ENCODE results near the gene CAPZB.

The CAPZB gene

GRCh38 chr1:19327301-19327700 is 158.0 kb downstream of the CAPZB start:
- Histone ChIP-seq H3K4me1 (no peaks in the 10 kb centered on the region), H3K27me3 (ENCODE audit: low read depth) (no peaks in the 10 kb centered on the region), H3K36me3 (replicated peaks) (peaks cover 3% of the 10 kb centered on the region; the same call in 1 of the 2 replicates), H3K4me3 (no peak overlapping the region), H3K9me3 (no peaks in the 10 kb centered on the region)
- in situ Hi-C loops (cut with MboI; ENCODE audit: low sequenced_read_pairs) = no loop called here
- DNase-seq (ENCODE audit: low spot score in 2 of 2) = no peak

GRCh38 chr1:19326748-19327065 is 158.6 kb downstream of the CAPZB start:
- Histone ChIP-seq H3K4me3 (no peak overlapping the region), H3K4me1 (no peaks in the 10 kb centered on the region), H3K9me3 (no peaks in the 10 kb centered on the region), H3K27me3 (ENCODE audit: low read depth) (no peaks in the 10 kb centered on the region), H3K36me3 (replicated peaks) (peaks cover 3% of the 10 kb centered on the region; the same call in 1 of the 2 replicates)
- DNase-seq (ENCODE audit: low spot score in 2 of 2) = no peak
- in situ Hi-C loops (cut with MboI; ENCODE audit: low sequenced_read_pairs) = no loop called here

DNA sequence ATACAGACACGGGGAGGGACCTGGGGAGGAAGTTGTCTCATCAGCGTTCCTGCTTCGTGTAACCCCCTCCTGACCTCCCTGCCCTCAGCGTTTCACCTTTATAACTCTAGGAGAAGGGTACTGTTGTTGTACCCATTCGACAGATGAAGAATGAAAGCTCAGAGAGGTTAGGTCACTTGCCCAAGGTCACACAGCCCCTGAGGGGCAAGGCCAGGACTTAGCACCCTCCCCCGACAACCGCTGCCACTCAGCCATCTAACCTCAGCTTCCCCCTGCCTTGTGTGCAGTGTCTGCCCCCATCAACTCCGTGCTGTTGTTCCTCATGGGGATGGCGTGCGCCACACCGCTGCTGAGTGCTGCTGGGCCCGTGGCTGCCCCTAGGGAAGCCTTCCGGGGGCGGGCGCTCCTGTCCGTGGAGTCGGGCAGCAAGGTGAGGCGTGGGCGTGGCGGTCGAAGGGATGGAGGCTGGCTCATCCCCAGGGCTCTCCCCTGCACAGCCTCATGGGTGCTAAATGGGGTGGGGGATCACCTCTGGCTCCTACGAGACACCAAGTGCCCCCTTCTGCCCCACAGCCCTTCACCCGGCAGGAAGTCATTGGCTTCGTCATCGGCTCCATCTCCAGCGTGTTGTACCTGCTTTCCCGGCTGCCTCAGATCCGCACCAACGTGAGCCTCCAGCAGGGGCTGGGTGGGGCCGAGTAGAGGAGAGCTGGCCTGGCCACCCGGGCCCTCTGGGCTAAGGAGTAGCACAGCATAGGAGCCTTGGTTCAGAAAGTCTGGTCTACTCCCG is 159.2 kb downstream of the CAPZB start:
- in situ Hi-C loops (cut with MboI; ENCODE audit: low sequenced_read_pairs) = no loop called here
- DNase-seq (ENCODE audit: low spot score in 2 of 2) = no peak
- H3K27me3 ChIP-seq (ENCODE audit: low read depth) = no peaks in the 10 kb centered on the region

DNA sequence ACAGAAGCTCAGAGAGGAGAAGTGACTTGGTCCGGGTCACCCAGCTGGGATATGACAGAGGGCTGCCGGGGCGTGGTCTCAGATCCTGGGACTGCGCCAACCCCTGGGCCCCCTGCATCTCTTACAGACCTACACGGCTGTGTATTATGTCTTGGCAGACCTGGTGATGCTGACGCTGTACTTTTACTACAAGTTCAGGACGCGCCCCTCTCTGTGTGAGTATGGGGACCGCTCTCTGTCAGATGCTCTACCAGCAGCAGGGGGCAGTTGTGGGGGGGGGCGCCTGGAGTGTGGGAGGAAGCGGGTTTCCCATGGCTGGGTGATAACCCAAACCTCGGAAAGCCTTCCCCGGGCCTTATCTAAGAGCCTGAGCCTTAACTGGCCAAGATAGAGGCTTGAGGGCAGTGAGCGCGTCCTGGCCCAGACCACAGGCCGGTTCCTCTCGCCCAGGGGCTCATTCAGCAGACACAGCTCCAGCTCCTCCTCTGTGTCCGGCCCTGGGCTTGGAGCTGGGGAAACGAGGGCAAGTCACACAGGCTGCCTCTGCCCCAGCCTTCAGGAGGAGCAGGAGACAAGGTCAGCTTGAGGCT is 159.9 kb downstream of the CAPZB start:
- Histone ChIP-seq H3K9me3 (no peaks in the 10 kb centered on the region), H3K27me3 (ENCODE audit: low read depth) (no peaks in the 10 kb centered on the region), H3K4me1 (no peaks in the 10 kb centered on the region), H3K4me3 (no peak overlapping the region), H3K36me3 (replicated peaks) (peaks cover 3% of the 10 kb centered on the region; the same call in 1 of the 2 replicates)
- in situ Hi-C loops (cut with MboI; ENCODE audit: low sequenced_read_pairs) = no loop called here
- DNase-seq (ENCODE audit: low spot score in 2 of 2) = no peak

More for the DNA sequence above, 159.2 kb downstream of the CAPZB start:
- peaks cover 3% of the 10 kb centered on the region; the same call in 1 of the 2 replicates for H3K36me3 ChIP-seq (replicated peaks)
- H3K4me1 ChIP-seq = no peaks in the 10 kb centered on the region
- H3K9me3 ChIP-seq = no peaks in the 10 kb centered on the region
- H3K4me3 ChIP-seq = no peak overlapping the region

DNA sequence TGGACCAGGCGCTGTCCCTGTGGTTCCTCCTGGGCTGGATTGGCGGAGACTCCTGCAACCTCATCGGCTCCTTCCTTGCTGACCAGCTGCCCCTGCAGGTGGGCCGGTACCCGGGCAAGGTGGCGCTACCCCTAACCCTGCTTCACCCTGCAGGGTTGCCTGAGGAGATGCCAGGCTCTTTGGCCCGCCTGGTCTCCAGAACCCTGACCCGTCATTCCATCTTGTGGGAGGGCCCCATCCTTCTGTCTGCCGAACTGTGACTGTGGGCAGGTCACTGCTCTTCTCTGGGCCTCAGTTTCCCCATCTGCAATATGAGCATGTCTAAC is 160.7 kb downstream of the CAPZB start:
- Histone ChIP-seq H3K36me3 (replicated peaks) (peaks cover 3% of the 10 kb centered on the region; the same call in 1 of the 2 replicates), H3K27me3 (ENCODE audit: low read depth) (no peaks in the 10 kb centered on the region)
- in situ Hi-C loops (cut with MboI; ENCODE audit: low sequenced_read_pairs) = no loop called here

DNA sequence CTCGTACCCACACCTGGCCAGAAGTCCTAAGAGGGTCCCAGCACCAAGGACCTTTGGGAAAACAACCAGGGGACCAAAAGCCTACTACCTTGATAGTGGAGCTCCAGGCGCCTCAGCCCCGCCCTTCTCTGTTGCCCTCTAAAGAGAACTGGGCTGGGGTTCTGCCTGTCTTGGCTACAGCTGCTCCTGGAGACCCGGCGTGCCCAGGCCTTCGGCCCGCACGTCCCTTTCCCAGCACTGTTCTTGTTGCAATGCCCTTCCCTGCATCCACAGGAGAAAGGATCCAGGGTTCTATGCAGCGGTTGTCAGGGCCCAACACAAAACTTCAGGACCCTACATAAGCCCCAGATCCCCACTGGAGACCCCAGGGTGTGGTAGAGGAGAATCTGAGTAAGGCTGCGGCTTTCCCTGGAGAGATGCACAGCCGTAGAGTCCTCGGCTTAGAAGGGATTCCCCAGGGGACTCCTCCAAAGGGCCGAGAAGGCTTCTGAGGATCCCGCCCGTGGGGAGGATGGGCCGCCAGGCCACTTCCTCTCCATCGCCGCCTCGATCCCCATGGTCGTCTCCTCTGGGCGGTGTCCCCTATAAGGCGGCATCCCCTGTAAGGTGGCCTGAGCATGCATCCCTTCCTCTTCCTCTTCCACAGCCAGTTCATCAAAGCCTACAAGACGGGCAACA is 161.2 kb downstream of the CAPZB start:
- Histone ChIP-seq H3K4me1 (no peaks in the 10 kb centered on the region), H3K27me3 (ENCODE audit: low read depth) (no peaks in the 10 kb centered on the region), H3K9me3 (no peaks in the 10 kb centered on the region), H3K36me3 (replicated peaks) (peaks cover 3% of the 10 kb centered on the region; the same call in 1 of the 2 replicates), H3K4me3 (no peak overlapping the region)
- in situ Hi-C loops (cut with MboI; ENCODE audit: low sequenced_read_pairs) = no loop called here
- no peak for DNase-seq (ENCODE audit: low spot score in 2 of 2)

More for the DNA sequence above, 160.7 kb downstream of the CAPZB start:
- Histone ChIP-seq H3K4me3 (no peak overlapping the region), H3K4me1 (no peaks in the 10 kb centered on the region), H3K9me3 (no peaks in the 10 kb centered on the region)
- no peak for DNase-seq (ENCODE audit: low spot score in 2 of 2)

DNA sequence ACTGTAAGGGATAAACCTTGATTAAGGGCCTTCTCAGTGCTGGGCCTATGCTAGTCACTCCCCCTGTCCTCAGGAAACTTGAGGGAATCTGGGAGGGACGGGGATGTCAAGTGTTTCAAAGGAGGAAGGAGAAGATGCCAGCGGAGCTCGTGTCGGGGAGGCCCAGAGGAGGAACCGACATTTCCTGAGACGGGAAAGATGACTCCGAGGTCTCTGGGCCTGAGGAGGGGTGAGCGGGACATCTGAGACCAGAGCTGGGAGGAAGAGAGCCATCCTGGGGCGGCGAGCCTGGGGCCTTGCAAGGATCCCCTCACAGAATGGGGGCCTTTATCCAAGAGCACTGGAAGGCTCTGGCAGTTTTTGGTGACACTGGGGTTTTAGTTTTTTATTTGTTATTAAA is 162.9 kb downstream of the CAPZB start:
- in situ Hi-C loops (cut with MboI; ENCODE audit: low sequenced_read_pairs) = no loop called here
- Histone ChIP-seq H3K4me1 (no peaks in the 10 kb centered on the region), H3K27me3 (ENCODE audit: low read depth) (no peaks in the 10 kb centered on the region), H3K9me3 (no peaks in the 10 kb centered on the region), H3K4me3 (no peak overlapping the region), H3K36me3 (replicated peaks) (no peaks in the 10 kb centered on the region; the same call in 1 of the 2 replicates)
- no peak for DNase-seq (ENCODE audit: low spot score in 2 of 2)

DNA sequence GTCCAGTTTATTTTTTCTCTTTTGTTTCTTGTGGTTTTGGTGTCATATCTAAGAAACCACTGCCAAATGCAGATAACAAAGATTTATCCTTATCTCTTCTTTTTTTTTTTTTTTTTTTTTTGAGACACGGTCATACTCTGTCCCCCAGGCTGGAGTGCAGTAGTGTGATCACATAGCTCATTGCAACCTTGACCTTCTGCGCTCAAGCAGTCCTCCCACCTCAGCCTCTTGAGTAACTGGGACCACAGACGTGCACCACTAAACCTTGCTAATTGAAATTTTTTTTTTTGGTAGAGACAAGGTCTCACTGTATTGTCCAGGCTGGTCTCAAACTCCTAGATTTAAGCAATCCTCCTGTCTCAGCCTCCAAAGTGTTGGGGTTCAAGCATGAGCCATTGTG is 164.3 kb downstream of the CAPZB start:
- H3K9me3 ChIP-seq = no peaks in the 10 kb centered on the region
- H3K27me3 ChIP-seq (ENCODE audit: low read depth) = no peaks in the 10 kb centered on the region
- H3K4me3 ChIP-seq = no peak overlapping the region
- H3K36me3 ChIP-seq (replicated peaks) = no peaks in the 10 kb centered on the region; the same call in 1 of the 2 replicates
- H3K4me1 ChIP-seq = no peaks in the 10 kb centered on the region
- in situ Hi-C loops (cut with MboI; ENCODE audit: low sequenced_read_pairs) = no loop called here
- no peak for DNase-seq (ENCODE audit: low spot score in 2 of 2)

GRCh38 chr1:19319196-19319595 is 166.1 kb downstream of the CAPZB start:
- no peaks in the 10 kb centered on the region for H3K4me1 ChIP-seq
- no peak overlapping the region for H3K4me3 ChIP-seq
- DNase-seq (ENCODE audit: low spot score in 2 of 2) = no peak
- H3K9me3 ChIP-seq = no peaks in the 10 kb centered on the region
- in situ Hi-C loops (cut with MboI; ENCODE audit: low sequenced_read_pairs) = no loop called here
- no peaks in the 10 kb centered on the region for H3K27me3 ChIP-seq (ENCODE audit: low read depth)
- no peaks in the 10 kb centered on the region; the same call in 1 of the 2 replicates for H3K36me3 ChIP-seq (replicated peaks)

- no peaks in the 10 kb centered on the region for H3K9me3 ChIP-seq
- no peak overlapping the region for H3K4me3 ChIP-seq
- no peak for DNase-seq (ENCODE audit: low spot score in 2 of 2)
- no peaks in the 10 kb centered on the region for H3K27me3 ChIP-seq (ENCODE audit: low read depth)
- no peaks in the 10 kb centered on the region; the same call in 1 of the 2 replicates for H3K36me3 ChIP-seq (replicated peaks)
- 0 out of 2 replicates have a peak, but pooled peaks cover 2% of the 10 kb centered on the region for H3K4me1 ChIP-seq
- in situ Hi-C loops (cut with MboI; ENCODE audit: low sequenced_read_pairs) = no loop called here
Observed at GRCh38 chr1:19317126-19317910, 168.0 kb downstream of the CAPZB start.

DNA sequence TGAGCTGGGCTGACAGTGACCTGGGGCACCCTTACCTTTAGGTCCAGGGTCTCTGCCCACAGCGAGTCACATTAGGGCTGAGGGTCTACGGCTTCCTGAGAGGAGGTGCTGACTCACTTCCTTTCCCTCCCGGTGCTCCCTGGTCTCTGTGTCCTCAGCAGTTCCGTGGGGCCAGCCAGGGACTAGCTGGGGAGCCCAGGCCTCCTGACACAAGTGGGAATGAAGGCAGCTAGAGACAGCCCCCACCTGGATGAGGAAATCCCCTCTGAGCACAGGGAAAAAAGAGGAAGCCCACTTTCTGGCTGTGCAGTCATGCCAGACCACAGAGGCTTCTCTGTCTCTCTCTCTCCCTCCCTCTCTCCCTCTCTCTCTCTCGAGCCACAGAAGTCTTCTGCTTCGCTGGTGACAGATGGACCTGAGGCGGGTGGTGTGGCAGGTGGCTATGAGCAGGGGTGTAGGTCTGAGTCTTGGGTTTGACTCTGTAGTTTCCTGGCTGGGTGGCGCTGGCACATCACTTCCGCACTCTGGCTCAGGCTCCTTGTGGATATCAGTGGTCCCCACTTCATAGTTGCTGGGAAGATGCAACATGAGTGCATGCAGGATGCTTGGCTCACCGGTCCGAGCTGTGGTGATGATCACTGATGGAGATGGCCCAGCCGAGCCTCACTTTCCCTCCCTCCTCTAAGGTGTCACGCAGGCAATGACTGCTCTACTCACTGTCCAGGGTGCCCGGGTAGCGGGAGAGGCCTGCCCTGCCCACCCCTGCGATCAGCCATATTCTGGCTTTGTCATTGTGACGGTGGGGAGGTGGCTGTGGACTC is 169.8 kb downstream of the CAPZB start:
- in situ Hi-C loops (cut with MboI; ENCODE audit: low sequenced_read_pairs) = no loop called here
- H3K9me3 ChIP-seq = no peaks in the 10 kb centered on the region
- no peaks in the 10 kb centered on the region for H3K36me3 ChIP-seq (replicated peaks)
- no peak for DNase-seq (ENCODE audit: low spot score in 2 of 2)
- no peaks in the 10 kb centered on the region for H3K27me3 ChIP-seq (ENCODE audit: low read depth)
- peaks cover 5% of the 10 kb centered on the region for H3K4me1 ChIP-seq
- no peak overlapping the region for H3K4me3 ChIP-seq

DNA sequence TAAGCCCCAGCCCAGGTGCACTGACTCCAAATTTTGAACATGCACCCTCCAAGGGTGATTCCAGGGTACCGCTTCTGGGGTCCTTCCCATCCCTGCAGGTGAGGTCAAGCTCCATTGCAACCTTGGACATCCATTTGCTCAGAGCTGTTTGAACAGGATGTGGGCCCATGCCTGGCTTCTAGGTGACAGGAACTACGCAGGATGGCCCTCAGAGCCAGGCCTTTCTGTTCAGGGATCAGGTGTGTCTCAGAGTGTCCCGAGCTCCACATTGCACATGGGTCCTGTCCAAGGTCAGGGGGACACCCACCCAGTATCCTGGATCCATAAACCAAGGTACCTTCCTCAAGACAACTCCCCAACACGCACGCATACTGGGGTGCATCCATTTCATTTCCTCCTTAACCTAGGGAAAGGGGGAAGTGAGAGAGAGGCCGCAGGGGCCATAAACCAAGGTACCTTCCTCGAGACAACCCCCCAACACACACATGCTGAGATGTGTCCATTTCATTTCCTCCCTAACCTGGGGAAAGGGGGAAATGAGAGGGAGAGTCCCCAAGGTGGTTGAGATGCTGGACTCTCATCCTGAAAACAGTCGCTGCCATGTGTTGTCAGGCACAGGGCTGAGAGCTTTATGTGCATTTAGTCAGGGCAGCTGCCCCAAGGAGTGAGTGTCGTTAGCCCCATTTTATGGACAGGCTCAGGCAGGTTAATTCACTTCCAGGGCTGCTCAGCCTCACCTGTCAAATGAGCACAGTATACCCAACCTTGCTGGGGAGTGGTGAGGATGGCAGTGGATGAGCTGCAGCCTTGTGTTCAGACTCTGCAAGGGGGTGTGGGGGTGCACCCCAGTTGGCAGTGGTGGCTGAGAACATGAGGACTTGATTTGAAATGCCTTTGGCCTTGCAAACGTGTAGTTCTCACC is 171.1 kb downstream of the CAPZB start:
- H3K36me3 ChIP-seq (replicated peaks) = peaks cover 2% of the 10 kb centered on the region; the same call in 1 of the 2 replicates
- no peak overlapping the region for H3K4me3 ChIP-seq
- in situ Hi-C loops (cut with MboI; ENCODE audit: low sequenced_read_pairs) = no loop called here
- H3K9me3 ChIP-seq = no peaks in the 10 kb centered on the region
- H3K27me3 ChIP-seq (ENCODE audit: low read depth) = no peaks in the 10 kb centered on the region
- no peak for DNase-seq (ENCODE audit: low spot score in 2 of 2)
- peaks cover 5% of the 10 kb centered on the region for H3K4me1 ChIP-seq

Data from HAP-1 (cell line).